Stimulated activated CD8-positive, alpha-beta memory T cell treated with anti-CD3 and anti-CD28 coated beads, Interleukin-7, amount 100 ng/mL, for 48 hours (primary cell): ENCODE data around the gene CTDSP2.
"Not testable (repeated sequence)": the region's sequence is repeated elsewhere in the genome, so short reads cannot be mapped to it uniquely, and the experiment has no call there.

Source experiments
- DNase-seq, 2 donors: peaks; one replicate each; pipeline ENCODE4 v3.0.0-alpha.2; 2020; ENCODE audit warnings: low read depth in 1 of 2; ENCODE audit errors: extremely low read depth in 1 of 2

CTDSP2 gene

GRCh38 chr12:57783861-57784260, 62.7 kb downstream of the CTDSP2 start:
- no peak for DNase-seq

GRCh38 chr12:57783466-57783801, 63.1 kb downstream of the CTDSP2 start:
- no peak for DNase-seq

GRCh38 chr12:57782608-57783465, 63.7 kb downstream of the CTDSP2 start, which contains the start of gene TSFM:
TSS of gene TSFM (plus strand) at chr12:57782787. CDS start at chr12:57782802, 15 bp downstream.
- peak; percentile 84 to 94 for DNase-seq

GRCh38 chr12:57782243-57782607, 64.3 kb downstream of the CTDSP2 start:
- DNase-seq = no peak

- no peak for DNase-seq
These were observed 64.7 kb downstream of the CTDSP2 start for GRCh38 chr12:57781801-57782200.

GRCh38 chr12:57781244-57781643, 65.3 kb downstream of the CTDSP2 start:
- DNase-seq = no peak

GRCh38 chr12:57780284-57780897, 66.1 kb downstream of the CTDSP2 start:
- no peak for DNase-seq

- DNase-seq = no peak
These were observed 66.8 kb downstream of the CTDSP2 start for GRCh38 chr12:57779736-57780135.

- no peak for DNase-seq
These were observed 68.6 kb downstream of the CTDSP2 start for GRCh38 chr12:57777911-57778310.

GRCh38 chr12:57777367-57777766, 69.2 kb downstream of the CTDSP2 start:
- DNase-seq = no peak

- DNase-seq = no peak
These were observed 70.3 kb downstream of the CTDSP2 start for GRCh38 chr12:57776247-57776587.

GRCh38 chr12:57775563-57776246, 70.8 kb downstream of the CTDSP2 start:
- DNase-seq = no peak

GRCh38 chr12:57775044-57775443, 71.5 kb downstream of the CTDSP2 start:
- no peak for DNase-seq

GRCh38 chr12:57774634-57775033, 71.9 kb downstream of the CTDSP2 start:
- DNase-seq = not testable (repeated sequence)

GRCh38 chr12:57772429-57773322, 73.9 kb downstream of the CTDSP2 start, which contains the start of gene EEF1AKMT3:
TSS of gene EEF1AKMT3 (plus strand) at chr12:57772614. CDS start at chr12:57772725, 111 bp downstream.
- no peak for DNase-seq

GRCh38 chr12:57771873-57772428, 74.6 kb downstream of the CTDSP2 start, which contains the start of gene METTL1:
TSS of gene METTL1 (minus strand) at chr12:57772105. CDS start at chr12:57772083, 22 bp downstream.
- DNase-seq = peak; percentile 88 to 93

GRCh38 chr12:57771236-57771872, 75.2 kb downstream of the CTDSP2 start:
- peak in 1 of 2 donors; percentile 90 for DNase-seq

GRCh38 chr12:57770734-57771133, 75.8 kb downstream of the CTDSP2 start:
- no peak for DNase-seq
